ENCODE data around the gene UBE2Q2.
"Not testable (repeated sequence)": the region's sequence is repeated elsewhere in the genome, so short reads cannot be mapped to it uniquely, and the experiment has no call there.

The UBE2Q2 gene

GRCh38 chr15:75867449-75867848, 24.2 kb downstream of the UBE2Q2 start:
- no peak for ATAC-seq

- no peak for ATAC-seq
Measured at GRCh38 chr15:75868019-75868418, 24.8 kb downstream of the UBE2Q2 start.

DNA sequence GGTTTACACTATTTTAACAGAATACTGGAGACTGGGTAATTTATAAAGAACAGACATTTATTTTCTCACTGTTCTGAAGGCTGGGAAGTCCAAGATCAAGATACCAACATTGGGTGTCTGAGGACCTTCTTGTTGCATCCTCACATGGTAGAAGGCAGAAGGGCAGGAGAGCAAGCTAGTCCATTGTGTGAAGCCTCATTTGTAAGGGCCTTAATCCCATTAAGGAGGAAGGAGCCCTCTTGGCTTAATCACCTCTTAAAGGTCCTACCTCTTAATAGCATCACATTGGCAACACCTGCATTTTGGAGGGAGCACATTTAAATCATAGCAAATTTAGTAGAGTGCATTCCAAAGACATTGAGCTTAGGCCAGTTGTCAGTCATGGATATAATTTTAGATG, 26.2 kb downstream of the UBE2Q2 start:
- no peak for ATAC-seq

DNA sequence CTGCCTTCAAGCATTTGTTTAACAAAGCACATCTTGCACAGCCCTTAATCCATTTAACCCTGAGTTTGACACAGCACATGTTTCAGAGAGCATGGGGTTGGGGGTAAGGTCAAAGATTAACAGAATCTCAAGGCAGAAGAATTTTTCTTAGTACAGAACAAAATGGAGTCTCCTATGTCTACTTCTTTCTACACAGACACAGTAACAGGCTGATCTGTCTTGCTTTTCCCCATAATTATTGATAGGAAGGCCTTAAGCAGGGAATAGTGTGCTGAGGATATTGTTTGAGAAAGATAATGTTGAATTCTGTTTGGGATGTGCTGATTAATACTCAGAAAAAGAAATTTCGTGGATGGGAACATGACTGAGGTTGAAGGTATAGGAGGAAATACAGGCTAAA, 28.3 kb downstream of the UBE2Q2 start:
- not testable (repeated sequence) for ATAC-seq

GRCh38 chr15:75872403-75872990, 29.2 kb downstream of the UBE2Q2 start:
- no peak for ATAC-seq

GRCh38 chr15:75884041-75884440, 40.8 kb downstream of the UBE2Q2 start:
- no peak for ATAC-seq

DNA sequence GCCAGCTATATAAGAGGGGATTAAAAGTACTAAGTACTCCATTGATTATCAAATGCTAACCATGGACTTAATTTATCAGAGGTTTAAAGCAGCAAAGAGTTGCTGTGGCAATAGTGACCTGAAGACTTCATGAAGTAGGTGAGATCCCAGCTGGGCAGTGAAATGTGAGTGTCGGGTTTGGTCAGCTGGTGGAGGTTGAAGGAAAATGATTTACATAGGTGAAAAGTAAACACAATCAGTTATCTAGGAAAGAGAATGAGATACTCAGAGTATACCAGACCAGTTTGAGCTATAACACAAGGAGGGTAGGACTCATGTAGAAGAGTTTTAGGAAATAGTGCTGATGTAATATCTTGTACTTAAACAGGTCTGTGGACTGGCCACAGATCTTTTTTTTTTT, 43.9 kb downstream of the UBE2Q2 start:
- no peak for ATAC-seq

DNA sequence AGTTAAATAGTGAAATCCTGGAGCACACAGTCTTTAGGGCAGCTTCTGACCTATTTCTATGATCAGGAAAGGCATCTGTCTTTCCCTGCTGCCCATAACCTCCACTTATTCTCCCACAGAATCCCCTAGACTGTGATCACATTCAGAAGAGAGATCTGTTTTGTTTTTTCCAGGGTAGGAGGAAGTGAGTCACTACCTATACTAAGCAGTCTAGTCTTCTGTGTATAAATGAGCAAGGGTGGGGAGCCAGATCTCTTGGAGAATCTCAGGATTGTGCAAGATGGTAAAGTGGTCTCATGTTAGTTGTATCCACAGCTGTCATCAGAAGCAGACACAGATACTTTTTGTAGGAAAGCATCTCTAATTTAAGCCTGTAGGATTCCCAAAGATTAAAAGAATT, 48.6 kb downstream of the UBE2Q2 start:
- peak; percentile 25 to 56 for ATAC-seq

- no peak for ATAC-seq
Measured at GRCh38 chr15:75895731-75896130, 52.5 kb downstream of the UBE2Q2 start.

GRCh38 chr15:75900577-75900976, 57.3 kb downstream of the UBE2Q2 start:
- no peak for ATAC-seq

- no peak for ATAC-seq
Measured at GRCh38 chr15:75902129-75902557, 58.9 kb downstream of the UBE2Q2 start.

GRCh38 chr15:75903331-75904239, 60.3 kb downstream of the UBE2Q2 start, which contains the start of gene FBXO22:
TSS of gene FBXO22 (plus strand) at chr15:75903878. CDS start at chr15:75903964, 86 bp downstream.
- ATAC-seq, result peak; percentile 96 to 98

- no peak for ATAC-seq
Measured at GRCh38 chr15:75905231-75905630, 62.0 kb downstream of the UBE2Q2 start.

DNA sequence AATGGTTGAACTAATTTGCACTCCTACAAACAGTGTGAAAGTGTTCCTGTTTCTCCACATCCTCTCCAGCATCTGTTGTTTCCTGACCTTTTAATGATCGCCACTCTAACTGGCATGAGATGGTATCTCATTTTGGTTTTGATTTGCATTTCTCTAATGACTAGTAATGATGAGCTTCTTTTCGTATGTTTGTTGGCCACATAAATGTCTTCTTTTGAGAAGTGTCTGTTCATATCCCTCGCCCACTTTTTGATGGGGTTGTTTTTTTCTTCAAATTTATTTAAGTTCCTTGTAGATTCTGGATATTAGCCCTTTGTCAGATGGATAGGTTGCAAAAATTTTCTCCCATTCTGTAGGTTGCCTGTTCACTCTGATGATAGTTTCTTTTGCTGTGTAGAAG, 67.1 kb downstream of the UBE2Q2 start:
- ATAC-seq, result not testable (repeated sequence)

- ATAC-seq, result no peak
Measured at GRCh38 chr15:75916978-75917377, 73.7 kb downstream of the UBE2Q2 start.

GRCh38 chr15:75918135-75918534, 74.9 kb downstream of the UBE2Q2 start:
- ATAC-seq, result no peak

DNA sequence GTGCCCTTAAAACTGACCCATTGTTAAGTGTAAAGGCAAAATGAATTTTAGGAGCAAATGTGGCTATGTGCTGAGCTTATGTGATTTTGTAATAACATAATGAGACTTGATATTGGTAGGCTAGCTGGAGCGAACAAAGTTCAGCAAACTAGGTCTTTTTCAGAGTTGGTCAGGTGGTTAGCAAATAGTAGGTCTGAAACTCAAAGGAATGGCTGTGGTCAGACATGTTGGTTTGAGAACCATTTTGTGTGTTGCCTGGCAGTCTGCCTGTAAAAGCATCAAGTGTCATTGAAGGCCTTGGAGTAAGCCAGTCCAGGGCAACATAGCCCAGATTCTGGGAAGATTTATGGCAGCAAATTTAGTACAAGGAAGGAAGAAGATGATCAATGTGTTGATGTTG, 76.8 kb downstream of the UBE2Q2 start:
- ATAC-seq, result no peak

DNA sequence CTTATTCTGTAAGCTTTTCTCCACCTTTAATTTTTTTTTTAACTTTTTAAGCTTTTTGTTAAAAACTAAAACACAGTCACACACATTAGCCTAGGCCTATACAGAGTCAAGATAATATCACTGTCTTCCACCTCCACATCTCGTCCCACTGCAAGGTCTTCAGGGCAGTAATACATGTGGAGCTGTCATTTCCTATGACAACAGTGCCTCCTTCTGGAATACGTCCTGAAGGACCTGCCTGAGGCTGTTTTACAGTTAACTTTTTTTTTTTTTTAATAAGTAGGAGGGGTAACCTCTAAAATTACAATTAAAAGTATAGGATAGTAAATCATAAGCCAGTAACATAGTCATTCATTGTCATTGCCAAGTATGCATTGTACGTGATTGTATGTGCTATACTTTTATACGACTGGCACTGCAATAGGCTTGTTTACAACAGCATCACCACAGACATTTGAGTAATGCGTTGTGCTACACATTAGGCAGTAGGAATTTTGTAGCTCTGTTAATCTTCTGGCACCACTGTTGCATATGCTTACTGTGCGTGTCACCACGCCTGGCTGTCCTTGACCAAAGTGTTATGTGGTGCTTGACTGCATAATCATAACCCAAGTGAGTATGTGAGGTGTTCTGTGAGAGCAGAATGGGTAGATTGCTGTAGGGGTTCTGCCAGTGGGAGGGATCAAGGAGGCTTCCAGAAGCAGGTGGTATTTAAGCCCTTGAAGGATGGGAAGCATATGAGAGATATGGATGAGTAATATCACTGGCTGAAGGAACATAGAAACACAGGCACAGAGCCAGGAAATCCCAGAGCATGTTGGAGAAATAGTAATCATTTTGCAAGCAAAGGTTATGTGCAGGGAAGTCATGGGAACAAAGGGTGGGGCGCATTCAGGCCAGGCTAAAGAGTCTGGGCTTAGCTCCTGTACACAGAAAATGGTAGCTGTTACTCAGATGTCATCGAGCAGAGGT, 78.8 kb downstream of the UBE2Q2 start:
- no peak for ATAC-seq

- ATAC-seq, result peak in 1 of 2 donors; percentile 55
Measured at GRCh38 chr15:75923756-75924155, 80.5 kb downstream of the UBE2Q2 start.

DNA sequence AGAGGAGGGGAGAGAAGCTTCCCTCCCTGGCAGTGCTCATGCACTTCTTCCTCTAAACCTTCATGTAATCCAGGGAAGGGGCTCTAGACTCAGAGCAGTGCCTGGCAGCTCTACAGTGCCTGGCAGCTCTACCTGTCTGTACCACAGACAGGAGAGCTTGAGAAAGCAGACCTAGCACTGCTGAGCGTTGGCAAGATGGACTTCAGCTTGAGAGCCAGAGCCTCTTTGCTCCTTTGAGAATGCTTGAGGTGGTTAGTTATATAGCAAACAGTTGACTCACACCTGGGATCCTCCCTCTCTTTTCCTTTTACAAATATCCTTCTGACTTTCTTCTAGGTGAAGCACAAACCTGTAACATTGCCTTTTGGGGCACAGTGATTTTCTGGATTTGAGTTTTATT, 81.3 kb downstream of the UBE2Q2 start:
- no peak for ATAC-seq

- ATAC-seq, result no peak
Measured at GRCh38 chr15:75925440-75925839, 82.2 kb downstream of the UBE2Q2 start.

DNA sequence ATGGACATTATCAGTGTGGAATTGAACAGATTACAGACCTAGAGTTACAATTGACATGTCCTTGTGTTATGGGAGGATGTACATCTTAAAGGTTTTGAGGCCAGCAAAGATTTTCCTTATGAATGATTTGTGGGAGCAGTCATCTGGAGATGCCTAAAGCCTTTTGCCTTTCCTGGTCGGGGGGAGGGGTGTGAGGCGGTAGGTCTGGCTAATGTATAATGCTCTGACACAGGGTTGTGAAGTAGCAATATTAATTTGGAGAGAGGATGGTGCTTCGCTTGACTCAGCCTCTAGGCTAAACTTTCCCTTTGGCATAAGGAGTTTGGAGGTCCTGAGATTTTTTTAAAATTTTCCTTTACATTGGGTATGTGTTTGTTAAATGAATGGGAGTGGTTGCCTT, 83.7 kb downstream of the UBE2Q2 start:
- no peak for ATAC-seq

- ATAC-seq, result no peak
Measured at GRCh38 chr15:75927601-75928000, 84.4 kb downstream of the UBE2Q2 start.
